Measurements from ENCODE around the gene GLS.

DNA sequence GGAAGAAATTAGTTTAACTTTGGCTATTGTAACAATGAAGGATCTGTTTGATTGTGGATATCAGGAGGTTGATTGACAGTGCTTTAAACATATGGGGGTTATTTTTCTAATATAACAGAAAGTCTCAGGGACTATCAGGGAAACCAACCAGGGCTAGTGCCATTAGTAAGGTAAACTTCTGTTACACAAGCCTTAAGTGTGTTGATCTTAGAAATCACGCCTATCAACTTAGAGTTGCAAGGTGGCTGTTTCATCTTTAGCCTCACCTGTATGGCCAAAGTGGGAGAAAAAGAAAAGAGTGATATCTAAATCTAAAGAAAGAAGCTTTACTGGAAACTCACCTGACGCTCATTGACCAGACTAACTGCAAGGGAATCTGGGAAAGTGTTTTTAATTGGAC lies 62.1 kb downstream of the GLS start:
- TF ChIP-seq, protein P1, sequence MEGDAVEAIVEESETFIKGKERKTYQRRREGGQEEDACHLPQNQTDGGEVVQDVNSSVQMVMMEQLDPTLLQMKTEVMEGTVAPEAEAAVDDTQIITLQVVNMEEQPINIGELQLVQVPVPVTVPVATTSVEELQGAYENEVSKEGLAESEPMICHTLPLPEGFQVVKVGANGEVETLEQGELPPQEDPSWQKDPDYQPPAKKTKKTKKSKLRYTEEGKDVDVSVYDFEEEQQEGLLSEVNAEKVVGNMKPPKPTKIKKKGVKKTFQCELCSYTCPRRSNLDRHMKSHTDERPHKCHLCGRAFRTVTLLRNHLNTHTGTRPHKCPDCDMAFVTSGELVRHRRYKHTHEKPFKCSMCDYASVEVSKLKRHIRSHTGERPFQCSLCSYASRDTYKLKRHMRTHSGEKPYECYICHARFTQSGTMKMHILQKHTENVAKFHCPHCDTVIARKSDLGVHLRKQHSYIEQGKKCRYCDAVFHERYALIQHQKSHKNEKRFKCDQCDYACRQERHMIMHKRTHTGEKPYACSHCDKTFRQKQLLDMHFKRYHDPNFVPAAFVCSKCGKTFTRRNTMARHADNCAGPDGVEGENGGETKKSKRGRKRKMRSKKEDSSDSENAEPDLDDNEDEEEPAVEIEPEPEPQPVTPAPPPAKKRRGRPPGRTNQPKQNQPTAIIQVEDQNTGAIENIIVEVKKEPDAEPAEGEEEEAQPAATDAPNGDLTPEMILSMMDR (IDR thresholded peaks at IDR 0.05) = no peak
- no peak for TF ChIP-seq POLR2A (IDR thresholded peaks at IDR 0.05)

All from heart left ventricle (tissue), 13 donors.